Endodermal cell (in vitro differentiated cells): ENCODE results near the gene TTLL9. TPM values are rescaled to one million over a fixed set of nuclear protein-coding genes. Genes with fewer than 3 reads are reported as not detected.

Source experiments
- DNase-seq: peaks from one replicate; pipeline ENCODE4 v3.0.0-alpha.2; 2017
- H3K27ac ChIP-seq: 2 replicates; pipeline ENCODE4 v1.5.1; 2013; ENCODE audit warnings: mild to moderate bottlenecking, low read depth, low read length, moderate library complexity
- H3K27me3 ChIP-seq: 2 replicates; pipeline ENCODE4 v1.6.1; 2013; ENCODE audit warnings: mild to moderate bottlenecking, low read length, moderate library complexity; ENCODE audit not compliant: insufficient read depth, control insufficient read depth, poor library complexity, severe bottlenecking
- H3K36me3 ChIP-seq: 2 replicates; pipeline ENCODE4 v1.7.0; 2013; ENCODE audit warnings: mild to moderate bottlenecking, low read length, moderate library complexity; ENCODE audit not compliant: control insufficient read depth, insufficient read depth
- H3K4me1 ChIP-seq: one replicate; pipeline ENCODE4 v1.7.0; 2013; ENCODE audit warnings: low read length; ENCODE audit not compliant: control insufficient read depth, insufficient read depth
- H3K4me3 ChIP-seq: 2 replicates; pipeline ENCODE4 v1.5.1; 2013; ENCODE audit warnings: mild to moderate bottlenecking, low read length, moderate library complexity
- H3K9ac ChIP-seq: 2 replicates; pipeline ENCODE4 v1.6.1; 2013; ENCODE audit warnings: mild to moderate bottlenecking, low read length, moderate library complexity; ENCODE audit not compliant: poor library complexity, severe bottlenecking; ENCODE audit errors: extremely low read depth
- H3K9me3 ChIP-seq: 2 replicates; pipeline ENCODE4 v1.6.1; 2013; ENCODE audit warnings: mild to moderate bottlenecking, low read length, moderate library complexity; ENCODE audit not compliant: control insufficient read depth
- H3K27ac Mint-ChIP-seq: 2 replicates; pipeline ENCODE4 v1.8.0; 2020; ENCODE audit warnings: mixed read lengths
- H3K27me3 Mint-ChIP-seq: 2 replicates; pipeline ENCODE4 v1.8.0; 2021; ENCODE audit warnings: mild to moderate bottlenecking, mixed read lengths; ENCODE audit not compliant: insufficient read depth
- H3K36me3 Mint-ChIP-seq: 2 replicates; pipeline ENCODE4 v1.8.0; 2020; ENCODE audit warnings: low read depth, mixed read lengths
- H3K4me1 Mint-ChIP-seq: 2 replicates; pipeline ENCODE4 v1.8.0; 2020; ENCODE audit warnings: mixed read lengths
- H3K4me3 Mint-ChIP-seq: 2 replicates; pipeline ENCODE4 v1.8.0; 2020; ENCODE audit warnings: mild to moderate bottlenecking, moderate library complexity, mixed read lengths
- H3K9me3 Mint-ChIP-seq: 2 replicates; pipeline ENCODE4 v1.8.0; 2020; ENCODE audit warnings: mild to moderate bottlenecking, mixed read lengths
- CTCF ChIP-seq: fragments of 200-600 bp; sonication (generic); conservative IDR thresholded peaks from 2 replicates; pipeline ENCODE4 v1.5.0; 2021; ENCODE audit warnings: antibody characterized with exemption, mild to moderate bottlenecking
- WGBS, 2 experiments: methylation state at CpG; one replicate each; pipeline versions ENCODE4 v1.1.5 to v1.1.7; 2013; ENCODE audit warnings: missing lambda C conversion rate in 2 of 2, mixed read lengths in 1 of 2; ENCODE audit not compliant: insufficient coverage in 1 of 2, insufficient read length in 1 of 2; 5-methylcytosine and 5-hydroxymethylcytosine counted together
- total RNA-seq, 2 donors: library from RNA; stranded (reverse); fragmentation: NEBNext Ultra II Directional in 1 of 2; extraction: Animal tissue kit (Norgen Biotek cat#: 25700) in 1 of 2; gene quantifications; 2 replicates in 1 of 2; 3 replicates in 1 of 2; pipeline ENCODE4 v1.2.1, GENCODE V29; 2021

TTLL9 gene
- total RNA-seq, 2 donors from 2014 or later: 0.29 to 0.51 TPM

- Histone ChIP-seq H3K4me1 (no peaks in the 10 kb centered on the region), H3K9me3 (peaks cover 13% of the 10 kb centered on the region), H3K27ac (no peak overlapping the region), H3K36me3 (peaks cover 51% of the 10 kb centered on the region), H3K27me3 (no peaks in the 10 kb centered on the region), H3K4me3 (peak overlapping the region; percentile 96), H3K9ac (no peak overlapping the region)
- Mint-ChIP-seq H3K36me3 (peaks cover 50% of the 10 kb centered on the region), H3K27ac (peak overlapping the region; percentile 31), H3K4me1 (peaks cover 7% of the 10 kb centered on the region), H3K4me3 (peak overlapping the region; percentile 94), H3K9me3 (peaks cover 6% of the 10 kb centered on the region), H3K27me3 (peaks cover 21% of the 10 kb centered on the region)
- no peak for TF ChIP-seq CTCF
- WGBS, 2 experiments: 92 to 95% methylated on average over 6 to 9 of the region's 9 CpGs
- no peak for DNase-seq
These were observed 79.6 kb downstream of the TTLL9 start for GRCh38 chr20:31949877-31950646.

GRCh38 chr20:31951203-31951529 is 80.7 kb downstream of the TTLL9 start:
- peaks cover 7% of the 10 kb centered on the region for H3K4me1 Mint-ChIP-seq
- H3K4me3 Mint-ChIP-seq: peak overlapping the region; percentile 94
- H3K27ac Mint-ChIP-seq: peak overlapping the region; percentile 92
- Histone ChIP-seq H3K27me3 (peaks cover 7% of the 10 kb centered on the region), H3K4me1 (no peaks in the 10 kb centered on the region), H3K4me3 (peak overlapping the region; percentile 96), H3K27ac (no peak overlapping the region), H3K9me3 (peaks cover 13% of the 10 kb centered on the region), H3K9ac (peak overlapping the region; percentile 88), H3K36me3 (peaks cover 40% of the 10 kb centered on the region)
- no peak for TF ChIP-seq CTCF
- H3K9me3 Mint-ChIP-seq: peaks cover 6% of the 10 kb centered on the region
- peaks cover 40% of the 10 kb centered on the region for H3K36me3 Mint-ChIP-seq
- 8% methylated on average over 6 of the region's 6 CpGs; no CpG with 5 or more reads in 1 of the 2 experiments for WGBS, 2 experiments
- peaks cover 31% of the 10 kb centered on the region for H3K27me3 Mint-ChIP-seq
- DNase-seq: no peak

GRCh38 chr20:31951530-31952453 is 81.4 kb downstream of the TTLL9 start, which contains the start of gene PDRG1:
PDRG1 (minus strand) TSS chr20:31952046; CDS start chr20:31951961, 85 bp downstream.
- Mint-ChIP-seq H3K27ac (peak within 1 kb of the TSS; percentile 92), H3K9me3 (peaks cover 6% of the 10 kb centered on the region), H3K27me3 (peaks cover 37% of the 10 kb centered on the region), H3K36me3 (peaks cover 34% of the 10 kb centered on the region), H3K4me3 (peak within 1 kb of the TSS; percentile 94), H3K4me1 (peaks cover 7% of the 10 kb centered on the region)
- peak; percentile 100 for TF ChIP-seq CTCF
- Histone ChIP-seq H3K27me3 (peaks cover 9% of the 10 kb centered on the region), H3K4me1 (no peaks in the 10 kb centered on the region), H3K9me3 (peaks cover 13% of the 10 kb centered on the region), H3K9ac (peak within 1 kb of the TSS; percentile 88), H3K36me3 (peaks cover 34% of the 10 kb centered on the region), H3K27ac (peak within 1 kb of the TSS; percentile 58), H3K4me3 (peak within 1 kb of the TSS; percentile 96)
- WGBS, 2 experiments: 0 to 1% methylated on average over 29 to 63 of the region's 63 CpGs
- DNase-seq: peak; percentile 98
